Activated CD8-positive, alpha-beta T cell treated with anti-CD3 and anti-CD28 coated beads, Interleukin-2, amount 10 ng/mL, durations not matched to agents 7 days and 5 days (primary cell): ENCODE results near the gene GAST. TPM values are rescaled to one million over a fixed set of nuclear protein-coding genes. Genes with fewer than 3 reads are reported as not detected.
"Not testable (repeated sequence)": the region's sequence is repeated elsewhere in the genome, so short reads cannot be mapped to it uniquely, and the experiment has no call there.

Source experiments
- ATAC-seq: fragments of 150-1000 bp; cut with Tn5 transposase; one replicate; pipeline ENCODE4 v1.10.0; 2021; ENCODE audit warnings: moderate library complexity
- CTCF ChIA-PET: fragments of 350-600 bp; sonication (Branson Sonifier 250); formaldehyde crosslinking; loops from one replicate; lab custom pipeline; 2021; ENCODE audit warnings: antibody characterized with exemption; lab: Charles Lee
- POLR2A ChIA-PET: fragments of 350-600 bp; sonication (Branson Sonifier 250); formaldehyde crosslinking; loops from one replicate; lab custom pipeline; 2021; ENCODE audit warnings: antibody characterized with exemption; lab: Charles Lee
- DNase-seq: peaks from one replicate; pipeline ENCODE4 v3.0.0-alpha.2; 2020
- H3K27ac Mint-ChIP-seq: one replicate; pipeline ENCODE4 v1.8.0; 2021; ENCODE audit warnings: mild to moderate bottlenecking, mixed read lengths
- H3K27me3 Mint-ChIP-seq: one replicate; pipeline ENCODE4 v1.8.0; 2021; ENCODE audit warnings: low read depth, mixed read lengths
- H3K36me3 Mint-ChIP-seq: one replicate; pipeline ENCODE4 v1.8.0; 2021; ENCODE audit warnings: low read depth, mixed read lengths
- H3K4me1 Mint-ChIP-seq: one replicate; pipeline ENCODE4 v1.8.0; 2021; ENCODE audit warnings: low read depth, mixed read lengths
- H3K4me3 Mint-ChIP-seq: one replicate; pipeline ENCODE4 v1.8.0; 2021; ENCODE audit warnings: mild to moderate bottlenecking, mixed read lengths
- H3K9me3 Mint-ChIP-seq: one replicate; pipeline ENCODE4 v1.8.0; 2022; ENCODE audit warnings: mixed read lengths; ENCODE audit not compliant: insufficient read depth
- total RNA-seq, 2 experiments: library from RNA; stranded (reverse); gene quantifications; one replicate each; pipeline ENCODE4 v1.2.3, GENCODE V29; 2021

GAST gene
- total RNA-seq, 2 experiments from 2014 or later: not detected

GRCh38 chr17:41684035-41684434, 28.1 kb upstream of the GAST start:
- Mint-ChIP-seq H3K27ac (no peak overlapping the region), H3K36me3 (peaks cover 5% of the 10 kb centered on the region), H3K27me3 (no peaks in the 10 kb centered on the region), H3K9me3 (no peaks in the 10 kb centered on the region), H3K4me3 (no peak overlapping the region), H3K4me1 (peaks cover 42% of the 10 kb centered on the region)
- DNase-seq (no peak), ATAC-seq (no peak)
- POLR2A ChIA-PET: no interaction called here
- CTCF ChIA-PET: interaction anchor here (2.7 to 13.3 kb wide), 2 partner anchors 12 to 18 kb away, joined by 13 to 266 read pairs; no protein-coding TSS in a partner anchor

GRCh38 chr17:41685753-41686152, 26.4 kb upstream of the GAST start:
- H3K4me3 Mint-ChIP-seq, H3K9me3 Mint-ChIP-seq, POLR2A ChIA-PET, DNase-seq, H3K27ac Mint-ChIP-seq, H3K27me3 Mint-ChIP-seq, ATAC-seq: not testable (repeated sequence)
- peaks cover 21% of the 10 kb centered on the region for H3K36me3 Mint-ChIP-seq
- H3K4me1 Mint-ChIP-seq: peaks cover 33% of the 10 kb centered on the region
- CTCF ChIA-PET: interaction anchor here (2.7 to 13.3 kb wide), 2 partner anchors 10 to 19 kb away, joined by 13 to 266 read pairs; no protein-coding TSS in a partner anchor

DNA sequence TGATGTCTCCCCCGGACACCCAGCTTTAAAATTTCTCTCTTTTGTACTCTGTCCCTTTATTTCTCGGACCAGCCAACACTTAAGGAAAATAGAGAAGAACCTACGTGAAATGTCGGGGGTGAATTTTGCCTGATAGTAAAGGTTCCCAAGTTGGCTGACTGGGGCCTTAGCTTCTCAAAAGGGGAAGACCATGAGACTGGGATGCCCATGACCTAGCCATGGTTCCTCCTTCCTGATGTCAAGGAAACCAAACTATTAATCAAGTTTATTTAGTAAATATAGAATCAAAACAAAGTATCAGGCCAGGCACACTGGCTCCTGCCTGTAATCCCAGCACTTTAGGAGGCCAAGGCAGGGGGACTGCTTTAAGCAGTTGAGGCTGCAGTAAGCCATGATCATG, 25.9 kb upstream of the GAST start:
- ChIA-PET CTCF (interaction anchor here (2.7 to 13.3 kb wide), 2 partner anchors 10 to 20 kb away, joined by 13 to 266 read pairs; no protein-coding TSS in a partner anchor), POLR2A (no interaction called here)
- DNase-seq: no peak
- Mint-ChIP-seq H3K27ac (no peak overlapping the region), H3K36me3 (peaks cover 26% of the 10 kb centered on the region), H3K4me3 (no peak overlapping the region), H3K9me3 (no peaks in the 10 kb centered on the region), H3K4me1 (peaks cover 34% of the 10 kb centered on the region), H3K27me3 (no peaks in the 10 kb centered on the region)
- ATAC-seq: no peak

GRCh38 chr17:41687828-41688640, 24.1 kb upstream of the GAST start:
- Mint-ChIP-seq H3K4me3 (peak overlapping the region; percentile 96), H3K27ac (peak overlapping the region; percentile 98), H3K36me3 (peaks cover 44% of the 10 kb centered on the region), H3K4me1 (peaks cover 31% of the 10 kb centered on the region), H3K27me3 (no peaks in the 10 kb centered on the region), H3K9me3 (no peaks in the 10 kb centered on the region)
- DNase-seq: peak; percentile 78
- CTCF ChIA-PET: interaction anchor here (0.7 to 13.3 kb wide), 5 partner anchors 9 to 39 kb away, joined by 3 to 266 read pairs (median 6); no protein-coding TSS in a partner anchor
- POLR2A ChIA-PET: interaction anchor here (0.6 to 5.5 kb wide), 20 partner anchors 10 to 1469 kb away, joined by 3 to 303 read pairs (median 4); partner anchors contain the start of genes ACLY, CCR7, KLHL11 and P3H4
- peak; percentile 8 for ATAC-seq

- no peaks in the 10 kb centered on the region for H3K9me3 Mint-ChIP-seq
- CTCF ChIA-PET: interaction anchor here (0.6 to 13.3 kb wide), 13 partner anchors 10 to 241 kb away, joined by 3 to 266 read pairs (median 5); partner anchors contain the start of genes GAST, ODAD4 and P3H4
- ATAC-seq: peak; percentile 75
- POLR2A ChIA-PET: interaction anchor here (0.6 to 5.5 kb wide), 33 partner anchors 9 to 1636 kb away, joined by 3 to 303 read pairs (median 4); partner anchors contain the start of genes ACLY, CCR7, FKBP10 and KLHL11
- DNase-seq: peak; percentile 100
- H3K36me3 Mint-ChIP-seq: peaks cover 52% of the 10 kb centered on the region
- peak within 1 kb of the TSS; percentile 98 for H3K27ac Mint-ChIP-seq
- peaks cover 31% of the 10 kb centered on the region for H3K4me1 Mint-ChIP-seq
- H3K27me3 Mint-ChIP-seq: no peaks in the 10 kb centered on the region
- H3K4me3 Mint-ChIP-seq: peak within 1 kb of the TSS; percentile 96
Measured at GRCh38 chr17:41688641-41689496, 23.3 kb upstream of the GAST start, which contains the start of gene EIF1. EIF1 (plus strand) TSS chr17:41688885; CDS start chr17:41689039, 154 bp downstream.

- Mint-ChIP-seq H3K27me3 (no peaks in the 10 kb centered on the region), H3K4me1 (peaks cover 31% of the 10 kb centered on the region), H3K27ac (peak overlapping the region; percentile 98), H3K4me3 (peak overlapping the region; percentile 96), H3K9me3 (no peaks in the 10 kb centered on the region), H3K36me3 (peaks cover 58% of the 10 kb centered on the region)
- ATAC-seq (no peak), DNase-seq (peak; percentile 83)
- ChIA-PET CTCF (interaction anchor here (0.6 to 13.3 kb wide), 12 partner anchors 8 to 240 kb away, joined by 3 to 266 read pairs (median 4); partner anchors contain the start of genes GAST, ODAD4 and P3H4), POLR2A (interaction anchor here (0.6 to 5.5 kb wide), 28 partner anchors 10 to 1636 kb away, joined by 3 to 303 read pairs (median 4); partner anchors contain the start of genes ACLY, FKBP10 and WIPF2)
Measured at GRCh38 chr17:41689497-41690299, 22.4 kb upstream of the GAST start.

- peaks cover 61% of the 10 kb centered on the region for H3K36me3 Mint-ChIP-seq
- ChIA-PET CTCF (interaction anchor here (0.7 to 13.3 kb wide), 8 partner anchors 9 to 240 kb away, joined by 3 to 266 read pairs (median 4); partner anchors contain the start of genes GAST and ODAD4), POLR2A (interaction anchor here (0.7 to 5.5 kb wide), 7 partner anchors 10 to 1132 kb away, joined by 3 to 303 read pairs (median 5); partner anchors contain the start of gene DNAJC7)
- DNase-seq (no peak), ATAC-seq (no peak)
- H3K9me3 Mint-ChIP-seq: no peaks in the 10 kb centered on the region
- H3K4me3 Mint-ChIP-seq: peak overlapping the region; percentile 96
- H3K27me3 Mint-ChIP-seq: no peaks in the 10 kb centered on the region
- H3K4me1 Mint-ChIP-seq: peaks cover 33% of the 10 kb centered on the region
- peak overlapping the region; percentile 98 for H3K27ac Mint-ChIP-seq
Measured at GRCh38 chr17:41690497-41690896, 21.6 kb upstream of the GAST start.

DNA sequence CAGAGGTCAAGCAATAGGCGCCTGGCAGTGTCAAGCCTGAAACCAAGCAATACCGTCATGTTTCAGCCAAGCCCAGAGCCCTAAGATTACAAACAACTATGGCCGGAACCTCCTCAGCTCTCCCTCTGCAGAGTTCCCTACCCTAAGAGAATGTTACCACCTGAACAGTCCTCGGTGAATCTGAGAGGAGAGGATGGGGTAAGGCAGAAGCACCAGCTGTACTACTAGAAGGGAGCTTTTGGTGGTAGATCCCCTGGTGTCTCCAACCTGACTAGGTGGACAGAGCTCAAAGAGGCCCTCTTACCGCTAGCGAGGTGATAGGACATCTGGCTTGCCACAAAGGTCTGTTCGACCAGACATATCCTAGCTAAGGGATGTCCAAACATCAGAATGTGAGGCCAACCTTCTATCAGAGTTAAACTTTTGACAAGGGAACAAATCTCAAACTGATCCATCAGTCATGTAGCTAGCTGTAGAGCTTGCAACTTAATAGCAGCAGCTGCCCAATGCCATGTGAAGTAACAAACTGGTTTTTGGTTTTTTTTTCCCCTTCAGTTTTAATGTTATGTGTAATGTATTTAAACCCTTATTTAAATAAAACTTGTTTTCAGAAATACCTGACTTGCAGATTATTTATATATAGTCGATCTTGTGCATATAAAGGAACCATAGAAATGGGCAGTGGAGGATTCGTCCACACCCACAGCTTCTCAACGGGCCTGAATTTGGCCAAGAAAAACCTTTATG, 20.9 kb upstream of the GAST start:
- H3K36me3 Mint-ChIP-seq: peaks cover 63% of the 10 kb centered on the region
- CTCF ChIA-PET: interaction anchor here (1.0 to 13.3 kb wide), 5 partner anchors 9 to 144 kb away, joined by 3 to 266 read pairs (median 3); no protein-coding TSS in a partner anchor
- ATAC-seq (no peak), DNase-seq (no peak)
- no peaks in the 10 kb centered on the region for H3K27me3 Mint-ChIP-seq
- no peaks in the 10 kb centered on the region for H3K9me3 Mint-ChIP-seq
- H3K4me3 Mint-ChIP-seq: peak overlapping the region; percentile 96
- H3K4me1 Mint-ChIP-seq: peaks cover 38% of the 10 kb centered on the region
- peak overlapping the region; percentile 98 for H3K27ac Mint-ChIP-seq
- POLR2A ChIA-PET: interaction anchor here (0.6 to 5.5 kb wide), 11 partner anchors 9 to 1511 kb away, joined by 3 to 303 read pairs (median 3); partner anchors contain the start of genes DHX58 and DNAJC7

GRCh38 chr17:41692722-41693521, 19.2 kb upstream of the GAST start:
- ChIA-PET POLR2A (interaction anchor here (0.6 to 5.5 kb wide), 9 partner anchors 9 to 419 kb away, joined by 3 to 303 read pairs (median 3); partner anchors contain the start of genes DHX58 and KLHL11), CTCF (interaction anchor here (3.3 to 13.3 kb wide), 3 partner anchors 13 to 27 kb away, joined by 45 to 266 read pairs (median 147); no protein-coding TSS in a partner anchor)
- Mint-ChIP-seq H3K27ac (peak overlapping the region; percentile 39), H3K9me3 (no peaks in the 10 kb centered on the region), H3K4me1 (peaks cover 41% of the 10 kb centered on the region), H3K27me3 (no peaks in the 10 kb centered on the region), H3K36me3 (peaks cover 63% of the 10 kb centered on the region), H3K4me3 (peak overlapping the region; percentile 22)
- DNase-seq: no peak
- ATAC-seq: no peak
